Stimulated activated CD8-positive, alpha-beta memory T cell treated with anti-CD3 and anti-CD28 coated beads, Interleukin-15, amount 100 ng/mL, for 4 hours (primary cell): ENCODE measurements around the gene GJA4.

Source experiments
- DNase-seq, 2 donors: peaks; one replicate each; pipeline ENCODE4 v3.0.0-alpha.2; 2020; ENCODE audit warnings: low read depth in 2 of 2

GJA4 gene

GRCh38 chr1:34792868-34793727, at the start of gene GJA4:
Gene GJA4 (plus strand): TSS chr1:34792999. CDS start chr1:34794214, 1,215 bp downstream.
- DNase-seq: no peak

- no peak for DNase-seq
These were observed 49.0 kb upstream of the GJA4 start for GRCh38 chr1:34743775-34744174.

- DNase-seq: no peak
These were observed 47.9 kb upstream of the GJA4 start for GRCh38 chr1:34744851-34745250.

- DNase-seq: no peak
These were observed 47.1 kb upstream of the GJA4 start for GRCh38 chr1:34745666-34746065.

GRCh38 chr1:34746101-34746500, 46.7 kb upstream of the GJA4 start:
- DNase-seq: no peak

- no peak for DNase-seq
These were observed 45.8 kb upstream of the GJA4 start for GRCh38 chr1:34746785-34747637.

- DNase-seq: no peak
These were observed 45.2 kb upstream of the GJA4 start for GRCh38 chr1:34747638-34747941.

- DNase-seq: no peak
These were observed 42.8 kb upstream of the GJA4 start for GRCh38 chr1:34749992-34750391.

- DNase-seq: no peak
These were observed 42.2 kb upstream of the GJA4 start for GRCh38 chr1:34750610-34751009.

- no peak for DNase-seq
These were observed 39.6 kb upstream of the GJA4 start for GRCh38 chr1:34753163-34753562.

- no peak for DNase-seq
These were observed 37.7 kb upstream of the GJA4 start, which contains the start of gene GJB5 for GRCh38 chr1:34754964-34755637. Gene GJB5 (plus strand): TSS chr1:34755047. CDS start chr1:34757331, 2,284 bp downstream.

- no peak for DNase-seq
These were observed 36.8 kb upstream of the GJA4 start for GRCh38 chr1:34755961-34756360.

- DNase-seq: no peak
These were observed 35.4 kb upstream of the GJA4 start for GRCh38 chr1:34757386-34757785.

- no peak for DNase-seq
These were observed 34.0 kb upstream of the GJA4 start for GRCh38 chr1:34758751-34759150.

GRCh38 chr1:34759503-34760357, 33.1 kb upstream of the GJA4 start, which contains the start of gene GJB4:
Gene GJB4 (plus strand): TSS chr1:34759740. CDS start chr1:34761255, 1,515 bp downstream.
- DNase-seq: no peak

- DNase-seq: no peak
These were observed 31.5 kb upstream of the GJA4 start for GRCh38 chr1:34761176-34761761.

- DNase-seq: no peak
These were observed 31.0 kb upstream of the GJA4 start for GRCh38 chr1:34761776-34762307.

- DNase-seq: no peak
These were observed 30.2 kb upstream of the GJA4 start for GRCh38 chr1:34762474-34763141.

GRCh38 chr1:34763142-34763781, 29.5 kb upstream of the GJA4 start:
- DNase-seq: no peak
